GM19328 (cell line): ENCODE data around the gene EXOC3L4.

ENCODE experiments used
- ATAC-seq: cut with Tn5 transposase; IDR thresholded peaks from one replicate; pipeline ENCODE4 v1.9.1; 2021; ENCODE audit warnings: mild to moderate bottlenecking, moderate library complexity; ENCODE audit not compliant: unreplicated experiment

Gene EXOC3L4

DNA sequence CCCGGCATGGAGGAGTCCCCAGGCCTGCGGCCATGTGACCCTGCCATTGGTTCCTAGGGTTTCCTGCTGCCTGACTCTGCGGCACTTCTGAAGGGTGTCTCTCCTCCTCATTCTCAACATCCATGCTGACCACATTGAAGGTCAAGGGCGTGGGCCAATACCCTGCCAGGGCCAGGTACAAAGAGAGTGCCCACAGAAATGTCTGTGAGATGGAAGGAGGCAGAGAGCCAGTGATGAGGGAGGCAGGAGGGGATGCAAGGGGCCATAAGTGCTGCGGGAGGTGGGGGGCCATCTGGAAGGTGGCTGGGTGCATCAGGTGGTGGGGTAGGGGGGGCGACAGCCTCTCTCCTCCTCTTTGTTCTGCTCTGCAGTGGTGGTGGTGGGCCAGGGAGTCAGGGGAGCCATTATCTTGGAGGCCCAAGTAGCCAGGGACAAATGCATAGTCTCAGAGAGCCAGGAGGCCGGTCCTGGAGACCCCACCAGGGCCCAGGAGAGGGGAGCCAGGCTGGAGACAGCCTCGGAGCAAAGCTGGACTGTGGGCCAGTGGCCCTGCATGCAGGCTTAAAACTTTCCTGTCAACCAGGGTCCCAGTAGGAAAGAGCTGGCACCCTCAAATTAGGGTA lies 24.2 kb upstream of the EXOC3L4 start:
- no peak for ATAC-seq

DNA sequence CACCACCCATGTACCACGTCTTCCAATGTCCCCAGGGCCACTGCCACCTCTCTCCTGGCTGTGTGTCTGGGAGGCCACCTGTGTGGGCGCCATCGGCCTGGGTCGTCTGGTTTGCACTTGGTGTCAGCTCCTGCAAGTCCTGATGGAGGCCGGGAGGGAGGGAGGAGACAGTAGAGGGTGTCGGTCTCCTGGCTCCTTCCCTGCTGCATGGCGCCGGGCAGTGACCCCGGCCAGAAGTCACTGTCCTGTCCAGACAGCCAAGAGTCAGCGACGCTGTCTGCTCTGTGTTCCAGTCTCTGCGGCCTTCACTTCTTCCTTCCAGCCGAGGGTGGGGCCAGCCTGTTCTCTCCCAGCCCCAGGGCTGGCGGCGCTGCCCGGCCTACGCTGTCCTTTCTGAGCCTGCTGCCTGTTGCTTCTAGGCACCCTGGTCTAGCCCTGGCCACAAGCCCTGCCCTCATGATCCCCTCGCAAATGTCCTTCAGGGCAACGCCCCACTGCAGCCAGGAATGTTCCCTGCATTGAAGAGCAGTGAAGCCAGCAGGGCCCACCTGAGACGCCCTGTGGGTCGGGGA lies 23.5 kb upstream of the EXOC3L4 start:
- ATAC-seq: no peak

GRCh38 chr14:103071544-103072251 lies 22.8 kb upstream of the EXOC3L4 start:
- no peak for ATAC-seq

GRCh38 chr14:103072595-103073366 lies 21.7 kb upstream of the EXOC3L4 start:
- ATAC-seq: no peak

DNA sequence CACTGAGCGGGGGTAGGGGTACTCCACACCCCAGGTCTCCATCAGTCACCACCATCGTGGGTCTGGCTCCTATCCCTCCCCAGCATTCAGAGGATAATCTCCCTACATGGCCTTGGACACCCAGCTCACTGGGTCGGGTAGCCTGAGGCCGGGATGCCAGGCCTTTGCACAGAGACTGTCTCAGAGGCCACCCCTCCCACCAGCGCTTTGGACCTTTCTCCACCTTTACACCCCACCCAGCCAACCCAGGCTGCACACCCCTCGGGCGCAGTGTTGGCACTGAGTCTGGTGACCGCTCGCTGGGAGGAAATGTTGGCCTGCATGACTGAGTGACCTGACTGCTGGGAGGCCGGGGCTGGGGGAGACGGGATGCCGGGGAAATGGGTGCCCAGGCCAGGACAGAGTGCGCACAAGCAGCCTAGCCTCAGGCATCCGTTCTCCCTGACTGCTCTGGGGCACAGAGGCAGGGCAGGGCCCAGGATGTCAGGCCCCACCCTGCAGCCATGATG lies 21.1 kb upstream of the EXOC3L4 start:
- no peak for ATAC-seq

DNA sequence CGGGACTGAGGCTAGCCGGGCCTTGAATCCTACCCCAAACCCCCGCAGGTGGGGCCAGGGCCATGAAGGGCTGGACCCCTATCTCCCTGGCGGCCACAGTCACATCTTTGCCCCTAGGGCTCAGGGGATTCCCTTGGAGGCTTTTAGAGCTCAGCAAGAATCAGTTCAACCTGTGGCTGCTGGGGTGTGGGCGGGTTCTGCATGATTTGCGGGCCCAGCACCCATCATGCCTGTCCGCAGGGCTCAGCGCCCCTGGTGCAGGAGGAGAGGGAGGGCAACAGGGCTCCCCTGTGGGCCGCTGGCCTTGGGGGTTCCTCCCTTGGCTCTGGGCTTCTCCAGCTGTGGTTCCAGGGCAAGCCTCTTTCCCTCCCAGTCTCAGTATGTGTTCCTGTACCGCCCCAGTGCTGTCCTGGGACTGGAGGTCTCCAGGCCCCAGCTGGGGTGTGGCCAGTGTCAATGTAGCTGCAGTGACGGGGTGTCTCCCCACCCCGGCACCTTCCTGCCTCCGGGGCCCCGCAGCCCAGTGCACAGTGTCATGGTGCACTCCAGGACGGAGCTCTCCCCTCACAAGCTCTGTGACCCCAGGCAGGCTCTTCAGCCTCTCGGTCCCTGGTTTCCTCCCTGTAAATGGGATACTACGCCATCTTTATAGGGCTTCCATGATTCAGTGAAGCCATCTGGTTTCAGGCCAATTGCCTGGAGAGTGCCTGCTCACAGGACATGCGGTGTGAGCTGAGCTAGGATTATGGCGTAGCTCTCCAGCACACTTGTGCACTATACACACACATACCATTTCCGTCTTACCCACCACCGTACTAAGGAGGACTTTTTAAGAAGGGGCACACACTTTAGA lies 20.4 kb upstream of the EXOC3L4 start:
- no peak for ATAC-seq

DNA sequence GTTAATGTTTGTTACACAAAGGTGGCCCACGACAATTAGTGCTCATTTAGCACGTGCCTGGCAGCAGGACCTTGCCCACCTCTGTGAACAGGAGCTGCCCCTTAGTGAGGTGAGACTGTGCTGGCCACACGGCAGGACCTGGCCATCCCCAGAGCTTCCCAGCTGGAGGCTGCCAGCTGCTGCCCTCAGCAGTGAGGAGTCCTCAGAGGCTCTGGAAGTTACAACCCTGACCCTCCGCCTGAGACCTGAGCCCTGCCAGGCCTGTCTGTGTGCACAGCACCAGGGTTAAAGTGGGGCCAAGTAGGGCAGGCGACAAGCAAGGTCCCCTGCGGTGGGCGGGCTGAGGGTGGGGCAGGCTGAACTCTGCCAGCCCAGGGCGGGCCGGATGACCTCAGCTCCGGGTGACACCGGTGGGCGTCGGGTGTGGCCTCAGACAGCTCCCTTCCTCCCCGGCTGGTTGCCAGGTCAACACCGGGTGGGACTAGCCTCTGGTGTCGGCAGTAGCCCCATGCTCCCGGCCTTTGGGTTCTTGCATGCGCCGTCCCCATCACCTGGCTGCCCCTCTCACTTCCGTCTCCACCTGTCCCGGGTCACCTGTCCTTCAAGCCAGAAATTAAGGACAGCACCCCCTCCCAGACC lies 19.7 kb upstream of the EXOC3L4 start:
- ATAC-seq: no peak

- no peak for ATAC-seq
Measured at GRCh38 chr14:103078420-103078749, 16.1 kb upstream of the EXOC3L4 start.

- no peak for ATAC-seq
Measured at GRCh38 chr14:103078860-103079587, 15.5 kb upstream of the EXOC3L4 start.

DNA sequence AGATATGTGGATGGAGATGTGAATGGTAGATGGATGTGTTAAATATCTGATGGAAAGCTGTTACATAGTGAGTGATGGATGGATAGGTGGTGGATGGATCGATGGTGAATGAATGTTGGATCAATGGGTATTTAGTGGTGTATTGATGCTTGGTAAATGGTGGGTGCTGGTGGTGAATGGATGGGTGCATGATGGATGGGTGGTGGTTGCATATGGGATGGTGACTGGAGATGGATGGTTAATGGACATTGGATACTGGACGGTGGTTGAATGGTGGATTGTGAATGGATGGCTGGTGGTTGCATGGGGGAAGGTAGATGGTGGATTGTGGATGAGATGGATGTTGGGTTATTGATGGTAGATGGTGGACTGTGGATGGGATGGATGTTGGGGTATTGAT lies 12.6 kb upstream of the EXOC3L4 start:
- no peak for ATAC-seq

DNA sequence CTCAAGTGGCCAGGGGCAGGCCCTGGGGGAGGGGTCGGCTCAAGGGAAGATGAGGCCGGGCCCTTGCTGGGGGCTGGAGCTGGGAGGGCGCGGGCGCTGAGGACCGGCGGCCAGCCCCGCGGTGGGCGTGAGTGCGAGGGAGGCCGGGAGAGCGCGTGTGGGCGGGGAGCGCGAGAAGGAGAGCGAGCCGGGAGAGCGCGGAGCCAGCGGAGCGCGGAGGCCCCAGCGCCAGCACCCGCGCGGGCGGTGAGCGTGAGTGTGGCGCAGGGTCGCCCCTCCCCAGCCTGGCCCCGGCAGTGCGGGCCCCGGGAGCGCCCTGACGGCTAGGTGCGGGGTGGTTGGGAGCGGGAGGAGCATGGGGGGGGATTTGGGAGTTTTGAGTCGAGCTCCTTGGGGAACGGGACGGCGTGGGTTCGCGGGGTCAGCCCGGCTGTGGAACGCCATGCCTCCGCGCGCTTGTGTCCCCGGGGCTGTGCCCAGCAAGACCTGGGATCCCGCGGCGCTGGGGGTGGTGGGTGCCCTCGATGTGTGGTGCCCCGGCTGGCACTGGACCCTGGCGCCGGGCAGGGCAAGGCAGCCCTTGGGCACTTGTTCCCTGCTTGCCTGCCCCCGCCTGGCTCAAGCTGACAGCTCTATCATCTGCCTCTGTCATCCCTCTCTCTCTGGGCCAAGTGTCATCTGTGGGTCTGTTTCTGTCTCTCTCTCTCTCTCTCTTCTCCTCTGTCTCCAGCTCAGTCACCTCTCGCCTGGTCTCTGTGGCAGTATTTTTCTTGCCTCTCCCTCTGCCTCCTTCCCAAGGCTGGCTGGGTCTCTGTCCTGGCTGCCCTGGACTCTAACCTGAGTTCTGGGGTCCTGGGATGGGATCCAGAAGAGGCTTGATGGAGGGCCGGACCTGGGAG lies 10.3 kb upstream of the EXOC3L4 start, which contains the start of gene LBHD2:
TSS of gene LBHD2 (plus strand) at position 190 of the 899 bp plus-strand sequence. CDS start 1,803 bp downstream, outside the sequence.
- ATAC-seq: no peak

GRCh38 chr14:103085106-103086091 lies 9.1 kb upstream of the EXOC3L4 start:
- no peak for ATAC-seq

GRCh38 chr14:103086771-103087342 lies 7.7 kb upstream of the EXOC3L4 start:
- no peak for ATAC-seq

DNA sequence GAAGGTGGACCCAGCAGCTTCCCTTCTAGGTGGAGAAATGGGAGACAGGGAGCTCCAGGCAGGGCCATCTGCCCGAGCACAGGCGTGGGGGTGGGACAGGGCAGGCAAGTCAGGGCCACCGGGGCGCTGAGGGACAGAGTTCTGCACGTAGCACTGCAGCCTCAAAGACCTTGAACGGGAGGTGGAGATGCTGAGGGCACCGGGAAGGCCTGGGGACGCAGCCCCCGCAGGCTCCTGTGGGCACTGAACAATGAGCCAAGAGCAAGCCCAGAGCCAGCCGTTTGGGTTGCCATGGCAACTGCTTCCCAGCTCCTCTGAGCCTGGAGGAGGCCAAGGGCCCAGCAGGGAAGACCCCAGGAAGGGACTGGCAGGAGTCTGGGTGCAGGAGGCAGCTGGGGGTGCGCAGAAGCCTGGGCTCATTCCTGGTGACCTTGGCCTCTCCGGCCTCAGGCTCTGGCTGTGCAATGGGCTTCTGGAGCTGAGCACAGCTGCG lies 7.1 kb upstream of the EXOC3L4 start:
- ATAC-seq: no peak

GRCh38 chr14:103088921-103089320 lies 5.6 kb upstream of the EXOC3L4 start:
- ATAC-seq: no peak
